H1 (cell line): ENCODE data around the gene ZRANB3. TPM values are rescaled to one million over a fixed set of nuclear protein-coding genes. Genes with fewer than 3 reads are reported as not detected.

Experiments used
- CTCF ChIA-PET: fragments of 300-600 bp; sonication (Branson Sonifier 250); formaldehyde crosslinking; loops from one replicate; lab custom pipeline; 2021; ENCODE audit not compliant: partially characterized antibody; lab: Charles Lee
- POLR2A ChIA-PET: fragments of 300-600 bp; sonication (Branson Sonifier 250); formaldehyde crosslinking; loops from one replicate; lab custom pipeline; 2021; ENCODE audit warnings: inconsistent platforms; ENCODE audit not compliant: partially characterized antibody; lab: Charles Lee
- DNase-seq, 2 experiments: peaks; one replicate each; pipeline versions ENCODE4 v3.0.0 to v3.0.0-alpha.2; 2010 to 2022; ENCODE audit warnings: low spot score in 2 of 2, low read depth in 1 of 2, mixed read lengths in 1 of 2
- FAIRE-seq: peaks from 2 replicates; lab custom pipeline; 2011; peaks lifted over from hg19 to GRCh38; lab: Jason Lieb, UNC
- H2AFZ ChIP-seq: 2 replicates; pipeline ENCODE4 v1.8.1; 2012; ENCODE audit warnings: low read length, inconsistent platforms
- H2AK5ac ChIP-seq: 2 replicates; pipeline ENCODE4 v1.6.1; 2013; ENCODE audit warnings: low read depth, low read length
- H2BK120ac ChIP-seq: replicated peaks from 2 replicates; pipeline ENCODE3; 2013; ENCODE audit warnings: low read depth, low read length, inconsistent platforms
- H2BK12ac ChIP-seq: 2 replicates; pipeline ENCODE4 v1.6.1; 2013; ENCODE audit warnings: low read depth, low read length
- H2BK15ac ChIP-seq: 2 replicates; pipeline ENCODE4 v1.6.1; 2013; ENCODE audit warnings: low read length
- H2BK20ac ChIP-seq: 2 replicates; pipeline ENCODE4 v1.6.1; 2013; ENCODE audit warnings: low read length
- H2BK5ac ChIP-seq: 2 replicates; pipeline ENCODE4 v1.6.1; 2013; ENCODE audit warnings: low read depth, low read length
- H3K14ac ChIP-seq: 2 replicates; pipeline ENCODE4 v1.6.1; 2013; ENCODE audit warnings: inconsistent platforms; ENCODE audit not compliant: insufficient read length
- H3K18ac ChIP-seq: 2 replicates; pipeline ENCODE4 v1.6.1; 2013; ENCODE audit warnings: low read length; ENCODE audit errors: extremely low read depth
- H3K23ac ChIP-seq: 2 replicates; pipeline ENCODE4 v1.6.1; 2013; ENCODE audit warnings: inconsistent platforms; ENCODE audit not compliant: insufficient read length
- H3K23me2 ChIP-seq: 2 replicates; pipeline ENCODE4 v1.6.1; 2013; ENCODE audit warnings: low read depth, low read length
- H3K27ac ChIP-seq: 2 replicates; pipeline ENCODE4 v1.6.1; 2011; ENCODE audit warnings: low read depth, low read length, inconsistent platforms
- H3K27me3 ChIP-seq, 4 experiments: replicated peaks in 1 of 4; 1 replicate in 1 of 4; 2 replicates in 3 of 4; pipeline versions ENCODE4 v1.6.1 to v1.8.1; 2011 to 2013; ENCODE audit warnings: low read length in 3 of 4, mild to moderate bottlenecking in 3 of 4, inconsistent platforms in 2 of 4, mixed read lengths in 2 of 4, moderate library complexity in 1 of 4; ENCODE audit not compliant: control insufficient read depth in 3 of 4, insufficient read depth in 3 of 4; ENCODE audit errors: extremely low read depth in 1 of 4
- H3K36me3 ChIP-seq, 4 experiments: 2 replicates each; pipeline versions ENCODE4 v1.6.1 to v1.8.1; 2011 to 2013; ENCODE audit warnings: mild to moderate bottlenecking in 4 of 4, low read length in 3 of 4, moderate library complexity in 2 of 4, control low read depth in 1 of 4, inconsistent platforms in 1 of 4; ENCODE audit not compliant: insufficient read depth in 4 of 4, control insufficient read depth in 2 of 4
- H3K4ac ChIP-seq: replicated peaks from 2 replicates; pipeline ENCODE3; 2013; ENCODE audit warnings: low read length, low read depth, mixed read lengths, inconsistent platforms; ENCODE audit not compliant: insufficient read length
- H3K4me1 ChIP-seq, 4 experiments: replicated peaks in 1 of 4; 1 replicate in 1 of 4; 2 replicates in 3 of 4; pipeline versions ENCODE4 v1.6.1 to v1.8.1; 2011 to 2013; ENCODE audit warnings: low read length in 3 of 4, inconsistent platforms in 2 of 4, mixed read lengths in 1 of 4; ENCODE audit not compliant: insufficient read depth in 4 of 4, control insufficient read depth in 3 of 4
- H3K4me2 ChIP-seq, 2 experiments: 2 replicates each; pipeline versions ENCODE4 v1.6.1 to v1.8.1; 2011 to 2013; ENCODE audit warnings: low read depth in 2 of 2, low read length in 2 of 2, control low read depth in 1 of 2, inconsistent platforms in 1 of 2, mild to moderate bottlenecking in 1 of 2; ENCODE audit not compliant: insufficient read depth in 1 of 2
- H3K4me3 ChIP-seq, 4 experiments: fragments of 200-600, 300-600 bp in 1 of 4; sonication (generic), shearing (Covaris generic), sonication (Bioruptor Twin) in 1 of 4; 2 replicates each; pipeline versions ENCODE4 v1.5.1 to v1.8.1; 2011 to 2016; ENCODE audit warnings: low read length in 4 of 4, low read depth in 3 of 4, control low read depth in 2 of 4, inconsistent platforms in 2 of 4, mild to moderate bottlenecking in 2 of 4, mixed read lengths in 1 of 4, moderate library complexity in 1 of 4; ENCODE audit not compliant: insufficient read depth in 2 of 4; ENCODE audit errors: extremely low read depth in 1 of 4
- H3K56ac ChIP-seq: replicated peaks from 2 replicates; pipeline ENCODE3; 2013; ENCODE audit warnings: low read depth, mild to moderate bottlenecking, mixed read lengths, low read length, inconsistent platforms; ENCODE audit not compliant: insufficient read length
- H3K79me1 ChIP-seq: 2 replicates; pipeline ENCODE4 v1.6.1; 2013; ENCODE audit warnings: low read depth, low read length, control low read depth
- H3K79me2 ChIP-seq, 2 experiments: 2 replicates each; pipeline versions ENCODE4 v1.6.1 to v1.8.1; 2012 to 2013; ENCODE audit warnings: low read length in 2 of 2, mild to moderate bottlenecking in 2 of 2, inconsistent platforms in 1 of 2; ENCODE audit not compliant: insufficient read depth in 2 of 2, control insufficient read depth in 1 of 2
- H3K9ac ChIP-seq, 4 experiments: replicated peaks in 1 of 4; 1 replicate in 1 of 4; 2 replicates in 3 of 4; pipeline versions ENCODE4 v1.6.1 to v1.8.1; 2011 to 2013; ENCODE audit warnings: low read depth in 3 of 4, low read length in 3 of 4, control low read depth in 2 of 4, mild to moderate bottlenecking in 2 of 4, moderate library complexity in 2 of 4, inconsistent platforms in 1 of 4; ENCODE audit errors: extremely low read depth in 1 of 4
- H3K9me3 ChIP-seq, 2 experiments: 2 replicates each; pipeline versions ENCODE4 v1.6.1 to v1.8.1; 2012 to 2013; ENCODE audit warnings: mild to moderate bottlenecking in 2 of 2, moderate library complexity in 2 of 2, control low read depth in 1 of 2, inconsistent platforms in 1 of 2, low read depth in 1 of 2, low read length in 1 of 2, mixed read lengths in 1 of 2; ENCODE audit not compliant: insufficient read depth in 2 of 2
- H4K20me1 ChIP-seq, 2 experiments: replicated peaks in 1 of 2; 2 replicates each; pipeline versions ENCODE3 to v1.8.1; 2011 to 2013; ENCODE audit warnings: inconsistent platforms in 2 of 2, low read length in 2 of 2, mild to moderate bottlenecking in 1 of 2; ENCODE audit not compliant: insufficient read depth in 2 of 2, control insufficient read depth in 1 of 2
- H4K5ac ChIP-seq: 2 replicates; pipeline ENCODE4 v1.6.1; 2013; ENCODE audit warnings: low read length, low read depth, mixed read lengths, inconsistent platforms; ENCODE audit not compliant: insufficient read length
- H4K8ac ChIP-seq: 2 replicates; pipeline ENCODE4 v1.8.0; 2013; ENCODE audit warnings: mild to moderate bottlenecking, moderate library complexity, low read length, inconsistent platforms; ENCODE audit not compliant: insufficient read depth; ENCODE audit errors: extremely low read depth
- H4K91ac ChIP-seq: replicated peaks from 2 replicates; pipeline ENCODE3; 2013; ENCODE audit warnings: low read length, mixed read lengths, inconsistent platforms; ENCODE audit not compliant: insufficient read length
- ASH2L ChIP-seq: fragments of 200-600, 300-600 bp; sonication (generic); IDR thresholded peaks from one replicate; pipeline ENCODE4 v1.7.1; 2017; ENCODE audit warnings: low read length
- MAX ChIP-seq: IDR thresholded peaks from 2 replicates; pipeline ENCODE4 v1.6.1; 2012; ENCODE audit warnings: inconsistent platforms
- POU5F1 ChIP-seq: IDR thresholded peaks from 2 replicates; pipeline ENCODE4 v1.6.1; 2011; ENCODE audit warnings: low read depth, mild to moderate bottlenecking, low read length, moderate library complexity
- RBBP5 ChIP-seq: IDR thresholded peaks from 2 replicates; pipeline ENCODE4 v1.7.1; 2012; ENCODE audit warnings: low read depth, mild to moderate bottlenecking, inconsistent platforms, low read length, moderate library complexity, borderline replicate concordance
- WGBS, 2 experiments: shearing (Covaris generic) in 1 of 2; methylation state at CpG; one replicate each; pipeline versions ENCODE4 v1.1.6 to v1.1.7; 2013 to 2015; ENCODE audit warnings: low lambda C conversion rate in 2 of 2, mixed read lengths in 2 of 2, inconsistent platforms in 1 of 2, low coverage in 1 of 2, missing lambda C conversion rate in 1 of 2; ENCODE audit not compliant: insufficient replicate concordance in 2 of 2, insufficient coverage in 1 of 2, insufficient read length in 1 of 2; ENCODE audit errors: extremely low coverage in 1 of 2, missing lambda C conversion rate in 1 of 2; 5-methylcytosine and 5-hydroxymethylcytosine counted together
- polyA plus RNA-seq, 7 experiments: library from polyadenylated mRNA; depleted of rRNA in 3 of 7; stranded (reverse) in 5 of 7; unstranded in 2 of 7; fragments of >200 nt in 5 of 7; fragments of 200-250 nt in 2 of 7; gene quantifications; 1 replicate in 5 of 7; 2 replicates in 1 of 7; 4 replicates in 1 of 7; pipeline versions ENCODE4 v1.2.1 to v1.2.3, GENCODE V29; 2011 to 2013; ENCODE audit warnings: missing spikeins in 2 of 7, mixed read lengths in 2 of 7
- total RNA-seq: library from RNA; stranded (reverse); fragmentation: NEBNext Ultra II Directional; extraction: Animal tissue kit (Norgen Biotek cat#: 25700); gene quantifications from 2 replicates; pipeline ENCODE4 v1.2.1, GENCODE V29; 2021

Gene ZRANB3
- total and polyA plus RNA-seq, 2 of the 8 experiments (the other 6 are each of a cell fraction or from before 2014, with no cell fraction given): 4.5 to 19.3 TPM

- ChIA-PET POLR2A (no interaction called here), CTCF (interaction anchor here (0.7 to 1.3 kb wide), 2 partner anchors 17 to 55 kb away, joined by 3 read pairs; no protein-coding TSS in a partner anchor)
- no peaks in the 10 kb centered on the region for H3K23me2 ChIP-seq
- 91% methylated on average over 1 of the region's 1 CpG; no CpG with 5 or more reads in 1 of the 2 experiments for WGBS, 2 experiments
- H2BK15ac ChIP-seq: no peak overlapping the region
- H3K36me3 ChIP-seq: peaks cover 0 to 3% (median under 1%) of the 10 kb centered on the region in 4 experiments; a peak in 5 of 8 replicates
- no peaks in the 10 kb centered on the region for H3K27me3 ChIP-seq
- FAIRE-seq: no peak
- H3K14ac ChIP-seq: no peak overlapping the region
- H2BK120ac ChIP-seq: no peak overlapping the region
- no peak overlapping the region for H2AK5ac ChIP-seq
- no peaks in the 10 kb centered on the region for H3K79me2 ChIP-seq
- no peak overlapping the region for H2BK12ac ChIP-seq
- no peak overlapping the region for H2BK20ac ChIP-seq
- H4K20me1 ChIP-seq: no peaks in the 10 kb centered on the region
- H2AFZ ChIP-seq: no peak overlapping the region
- H3K4me3 ChIP-seq: no peak overlapping the region
- H3K18ac ChIP-seq: no peak overlapping the region
- no peak overlapping the region for H4K8ac ChIP-seq
- no peak for DNase-seq
- no peak overlapping the region for H3K56ac ChIP-seq
- H4K91ac ChIP-seq: no peak overlapping the region
- H3K4me1 ChIP-seq: no peaks in the 10 kb centered on the region
- no peak overlapping the region for H3K23ac ChIP-seq
- H3K4ac ChIP-seq: no peak overlapping the region
- H2BK5ac ChIP-seq: no peak overlapping the region
- no peaks in the 10 kb centered on the region for H3K79me1 ChIP-seq
- no peak overlapping the region for H4K5ac ChIP-seq
- no peaks in the 10 kb centered on the region for H3K9me3 ChIP-seq
- H3K9ac ChIP-seq: no peak overlapping the region
- H3K4me2 ChIP-seq: no peak overlapping the region
- no peak overlapping the region for H3K27ac ChIP-seq
- TF ChIP-seq POU5F1: no peak
- no peak for TF ChIP-seq MAX
- no peak for TF ChIP-seq RBBP5
- no peak for TF ChIP-seq ASH2L
Observed at GRCh38 chr2:135490376-135490775, 40.6 kb downstream of the ZRANB3 start.
